ENCODE data around the gene PTGDS.
A peak's percentile ranks its signal among the peaks of the same experiment; 100 is the strongest.

The PTGDS gene

GRCh38 chr9:137012694-137013570 is 35.6 kb downstream of the PTGDS start:
- no peak for TF ChIP-seq TEAD4 (IDR thresholded peaks at IDR 0.05)
- TF ChIP-seq ZBTB7A (IDR thresholded peaks at IDR 0.05; ENCODE audit: low read depth) = no peak
- no peak for TF ChIP-seq TCF12 (IDR thresholded peaks at IDR 0.05; ENCODE audit: low read depth)
- peak; percentile 39; the same call in 1 of the 2 replicates for TF ChIP-seq MAX (IDR thresholded peaks at IDR 0.05)
- TF ChIP-seq EP300 (IDR thresholded peaks at IDR 0.05; ENCODE audit: borderline replicate concordance) = no peak
- TF ChIP-seq CREB1 (IDR thresholded peaks at IDR 0.05; ENCODE audit: low read depth) = no peak
- TF ChIP-seq CEBPB (IDR thresholded peaks at IDR 0.05) = no peak
- no peak for TF ChIP-seq USF1 (IDR thresholded peaks at IDR 0.05)

- TF ChIP-seq REST (IDR thresholded peaks at IDR 0.05; ENCODE audit: low read depth) = no peak
- no peak for TF ChIP-seq USF1 (IDR thresholded peaks at IDR 0.05)
- no peak for TF ChIP-seq ZBTB7A (IDR thresholded peaks at IDR 0.05; ENCODE audit: low read depth)
- TF ChIP-seq CEBPB (IDR thresholded peaks at IDR 0.05) = no peak
- TF ChIP-seq TCF12 (IDR thresholded peaks at IDR 0.05; ENCODE audit: low read depth) = no peak
- no peak for TF ChIP-seq EGR1 (IDR thresholded peaks at IDR 0.05)
- TF ChIP-seq NFIC (IDR thresholded peaks at IDR 0.05) = no peak
- TF ChIP-seq MAX (IDR thresholded peaks at IDR 0.05) = no peak
- no peak for TF ChIP-seq EP300 (IDR thresholded peaks at IDR 0.05; ENCODE audit: borderline replicate concordance)
- no peak for TF ChIP-seq TAF1 (IDR thresholded peaks at IDR 0.05; ENCODE audit: low read depth)
- TF ChIP-seq FOXM1 (IDR thresholded peaks at IDR 0.05; ENCODE audit: borderline replicate concordance, low read depth) = no peak
- TF ChIP-seq YY1 (IDR thresholded peaks at IDR 0.05; ENCODE audit: low read depth) = no peak
- no peak for TF ChIP-seq CREB1 (IDR thresholded peaks at IDR 0.05; ENCODE audit: low read depth)
- no peak for TF ChIP-seq TEAD4 (IDR thresholded peaks at IDR 0.05)
- no peak for TF ChIP-seq RAD21 (IDR thresholded peaks at IDR 0.05; ENCODE audit: low read depth)
These were observed 36.3 kb downstream of the PTGDS start for GRCh38 chr9:137013571-137013940.

- TF ChIP-seq YY1 (IDR thresholded peaks at IDR 0.05; ENCODE audit: low read depth) (no peak), TAF1 (IDR thresholded peaks at IDR 0.05; ENCODE audit: low read depth) (no peak), NFIC (IDR thresholded peaks at IDR 0.05) (no peak), MAX (IDR thresholded peaks at IDR 0.05) (no peak), FOXM1 (IDR thresholded peaks at IDR 0.05; ENCODE audit: borderline replicate concordance, low read depth) (no peak)
These were observed 36.9 kb downstream of the PTGDS start for GRCh38 chr9:137014166-137014565.

- TF ChIP-seq MAX (IDR thresholded peaks at IDR 0.05) (peak; percentile 24; the same call in 1 of the 2 replicates), RAD21 (IDR thresholded peaks at IDR 0.05; ENCODE audit: low read depth) (no peak), NFIC (IDR thresholded peaks at IDR 0.05) (peak; percentile 76; the same call in 1 of the 2 replicates), TCF12 (IDR thresholded peaks at IDR 0.05; ENCODE audit: low read depth) (peak; percentile 85; the same call in 1 of the 2 replicates), EGR1 (IDR thresholded peaks at IDR 0.05) (no peak), REST (IDR thresholded peaks at IDR 0.05; ENCODE audit: low read depth) (no peak), YY1 (IDR thresholded peaks at IDR 0.05; ENCODE audit: low read depth) (no peak), TAF1 (IDR thresholded peaks at IDR 0.05; ENCODE audit: low read depth) (no peak), CREB1 (IDR thresholded peaks at IDR 0.05; ENCODE audit: low read depth) (no peak), EP300 (IDR thresholded peaks at IDR 0.05; ENCODE audit: borderline replicate concordance) (peak; percentile 51), CEBPB (IDR thresholded peaks at IDR 0.05) (no peak), USF1 (IDR thresholded peaks at IDR 0.05) (no peak), FOXM1 (IDR thresholded peaks at IDR 0.05; ENCODE audit: borderline replicate concordance, low read depth) (no peak), ZBTB7A (IDR thresholded peaks at IDR 0.05; ENCODE audit: low read depth) (no peak), TEAD4 (IDR thresholded peaks at IDR 0.05) (no peak)
These were observed 37.7 kb downstream of the PTGDS start for GRCh38 chr9:137014776-137015539.
